HepG2 (cell line): ENCODE measurements around the gene OR2W1. TPM values are rescaled to one million over a fixed set of nuclear protein-coding genes. Genes with fewer than 3 reads are reported as not detected.

Experiments used
- CSRNP1 ChIP-seq: sonication (generic); formaldehyde crosslinking; IDR thresholded peaks from 2 replicates; pipeline ENCODE4 v1.8.1; 2023; ENCODE audit warnings: mild to moderate bottlenecking, missing genetic modification reagents
- EEA1 ChIP-seq: sonication (generic); formaldehyde crosslinking; IDR thresholded peaks from 2 replicates; pipeline ENCODE4 v1.5.1; 2020; ENCODE audit warnings: mild to moderate bottlenecking, missing genetic modification reagents, borderline replicate concordance
- ETS1 ChIP-seq: sonication (generic); formaldehyde crosslinking; IDR thresholded peaks from 2 replicates; pipeline ENCODE4 v1.4.0; 2020; ENCODE audit warnings: missing genetic modification reagents
- GABPB1 ChIP-seq: IDR thresholded peaks from 2 replicates; pipeline ENCODE4 v1.6.1; 2016; ENCODE audit warnings: mild to moderate bottlenecking, missing genetic modification reagents, moderate library complexity, missing compliant biosample characterization
- NCOA5 ChIP-seq: sonication (generic); formaldehyde crosslinking; IDR thresholded peaks from 2 replicates; pipeline ENCODE4 v1.4.0; 2020; ENCODE audit warnings: missing genetic modification reagents
- NR3C1 ChIP-seq: sonication (generic); formaldehyde crosslinking; IDR thresholded peaks from 2 replicates; pipeline ENCODE4 v1.4.0; 2020; ENCODE audit warnings: missing genetic modification reagents
- REXO4 ChIP-seq: sonication (generic); formaldehyde crosslinking; IDR thresholded peaks from 2 replicates; pipeline ENCODE4 v1.8.0; 2022; ENCODE audit warnings: missing genetic modification reagents, mild to moderate bottlenecking, borderline replicate concordance
- RNF219 ChIP-seq: sonication (generic); formaldehyde crosslinking; IDR thresholded peaks from 2 replicates; pipeline ENCODE4 v1.5.0; 2020; ENCODE audit warnings: mild to moderate bottlenecking, missing genetic modification reagents
- TOE1 ChIP-seq: sonication (generic); formaldehyde crosslinking; IDR thresholded peaks from 2 replicates; pipeline ENCODE4 v1.4.0; 2020; ENCODE audit warnings: mild to moderate bottlenecking, missing genetic modification reagents
- XBP1 ChIP-seq: sonication (generic); formaldehyde crosslinking; IDR thresholded peaks from 2 replicates; pipeline ENCODE4 v1.5.0; 2020; ENCODE audit warnings: missing genetic modification reagents
- ZNF263 ChIP-seq: sonication (generic); formaldehyde crosslinking; IDR thresholded peaks from 2 replicates; pipeline ENCODE4 v1.4.0; 2020; ENCODE audit warnings: missing genetic modification reagents
- ZNF296 ChIP-seq: sonication (generic); formaldehyde crosslinking; conservative IDR thresholded peaks from 2 replicates; pipeline ENCODE4 v1.5.0; 2020; ENCODE audit warnings: mild to moderate bottlenecking, missing genetic modification reagents
- ZNF3 ChIP-seq: IDR thresholded peaks from 2 replicates; pipeline ENCODE4 v1.7.0; 2017; ENCODE audit warnings: inconsistent platforms
- ZNF414 ChIP-seq: sonication (generic); formaldehyde crosslinking; IDR thresholded peaks from 2 replicates; pipeline ENCODE4 v1.5.0; 2020; ENCODE audit warnings: missing genetic modification reagents
- ZNF530 ChIP-seq: sonication (generic); formaldehyde crosslinking; IDR thresholded peaks from 2 replicates; pipeline ENCODE4 v1.5.0; 2020; ENCODE audit warnings: low read depth, mild to moderate bottlenecking, missing genetic modification reagents
- ZNF629 ChIP-seq: sonication (generic); formaldehyde crosslinking; conservative IDR thresholded peaks from 2 replicates; pipeline ENCODE4 v1.5.0; 2020; ENCODE audit warnings: missing genetic modification reagents
- polyA plus RNA-seq, 8 experiments: library from polyadenylated mRNA; depleted of rRNA in 3 of 8; stranded (reverse) in 7 of 8; unstranded in 1 of 8; fragments of >200 nt; fragmentation: Illumina TruSeq in 4 of 8; extraction: Trizol in 4 of 8; gene quantifications; 2 replicates each; pipeline versions ENCODE4 v1.2.1 to v1.2.3, GENCODE V29; 2011 to 2016; ENCODE audit warnings: low read depth in 4 of 8, missing spikeins in 1 of 8, mixed read lengths in 1 of 8; ENCODE audit not compliant: insufficient read depth in 1 of 8
- total RNA-seq, 5 experiments: library from RNA; depleted of rRNA; stranded (reverse); fragments of >200 nt; fragmentation: Illumina TruSeq; extraction: Trizol; gene quantifications; 2 replicates each; pipeline ENCODE4 v1.2.3, GENCODE V29; 2016; ENCODE audit warnings: low read depth in 1 of 5

OR2W1 gene
- total and polyA plus RNA-seq, 2 of the 13 experiments (the other 11 are each of a cell fraction or from before 2014, with no cell fraction given) = not detected

GRCh38 chr6:29087213-29087612, 42.2 kb upstream of the OR2W1 start, which contains the start of gene OR2B3 (continued):
- TF ChIP-seq RNF219 (CRISPR knock-in tag) = no peak
- no peak for TF ChIP-seq ZNF3
- no peak for TF ChIP-seq ZNF296 (CRISPR knock-in tag)
- TF ChIP-seq TOE1 (CRISPR knock-in tag) = no peak
- TF ChIP-seq GABPB1 (CRISPR knock-in tag) = no peak
- TF ChIP-seq CSRNP1 (CRISPR knock-in tag) = no peak
- TF ChIP-seq XBP1 (CRISPR knock-in tag) = no peak
- no peak for TF ChIP-seq ZNF629
- no peak for TF ChIP-seq EEA1 (CRISPR knock-in tag)
- no peak for TF ChIP-seq NR3C1 (CRISPR knock-in tag)
- no peak for TF ChIP-seq ETS1 (CRISPR knock-in tag)
- TF ChIP-seq ZNF530 = no peak
- TF ChIP-seq ZNF414 (CRISPR knock-in tag) = no peak
- TF ChIP-seq NCOA5 (CRISPR knock-in tag) = no peak
- no peak for TF ChIP-seq ZNF263 (CRISPR knock-in tag)
- no peak for TF ChIP-seq REXO4 (CRISPR knock-in tag)
